BE2C (cell line): ENCODE data around the gene GRM4.

Experiments
- DNase-seq: peaks from one replicate; pipeline ENCODE4 v3.0.0-alpha.2; 2020
- H3K27me3 ChIP-seq: fragments of 250-450 bp; sonication (Bioruptor Pico); 2 replicates; pipeline ENCODE4 v1.5.1; 2020; ENCODE audit warnings: mild to moderate bottlenecking
- H3K36me3 ChIP-seq: fragments of 250-450 bp; sonication (Bioruptor Pico); 2 replicates; pipeline ENCODE4 v1.5.1; 2020; ENCODE audit warnings: mild to moderate bottlenecking
- H3K4me1 ChIP-seq: fragments of 250-450 bp; sonication (Bioruptor Pico); 2 replicates; pipeline ENCODE4 v1.5.1; 2020
- H3K4me3 ChIP-seq: 2 replicates; pipeline ENCODE4 v1.5.1; 2011; ENCODE audit warnings: low read depth, low read length
- H3K9me3 ChIP-seq: fragments of 250-450 bp; sonication (Bioruptor Pico); 2 replicates; pipeline ENCODE4 v1.5.1; 2020
- CTCF ChIP-seq: IDR thresholded peaks from 2 replicates; pipeline ENCODE4 v1.5.1; 2012; ENCODE audit warnings: mild to moderate bottlenecking, low read depth, low read length

GRM4 gene

GRCh38 chr6:34090935-34091334 lies 55.0 kb downstream of the GRM4 start:
- H3K4me3 ChIP-seq, result no peak overlapping the region
- no peaks in the 10 kb centered on the region for H3K9me3 ChIP-seq
- no peak for TF ChIP-seq CTCF
- DNase-seq, result no peak
- H3K36me3 ChIP-seq, result no peaks in the 10 kb centered on the region
- H3K27me3 ChIP-seq, result no peaks in the 10 kb centered on the region
- H3K4me1 ChIP-seq, result no peaks in the 10 kb centered on the region

GRCh38 chr6:34090529-34090928 lies 55.4 kb downstream of the GRM4 start:
- no peaks in the 10 kb centered on the region for H3K36me3 ChIP-seq
- TF ChIP-seq CTCF, result no peak
- no peaks in the 10 kb centered on the region for H3K4me1 ChIP-seq
- no peaks in the 10 kb centered on the region for H3K27me3 ChIP-seq
- no peak for DNase-seq
- no peak overlapping the region for H3K4me3 ChIP-seq
- no peaks in the 10 kb centered on the region for H3K9me3 ChIP-seq

GRCh38 chr6:34086558-34086957 lies 59.3 kb downstream of the GRM4 start:
- TF ChIP-seq CTCF, result no peak
- Histone ChIP-seq H3K27me3 (no peaks in the 10 kb centered on the region), H3K4me3 (no peak overlapping the region), H3K9me3 (no peaks in the 10 kb centered on the region), H3K36me3 (no peaks in the 10 kb centered on the region), H3K4me1 (no peaks in the 10 kb centered on the region)
- DNase-seq, result no peak

- no peak for DNase-seq
- Histone ChIP-seq H3K9me3 (no peaks in the 10 kb centered on the region), H3K36me3 (no peaks in the 10 kb centered on the region), H3K27me3 (no peaks in the 10 kb centered on the region), H3K4me1 (no peaks in the 10 kb centered on the region), H3K4me3 (no peak overlapping the region)
- TF ChIP-seq CTCF, result no peak
Measured at GRCh38 chr6:34085453-34086170, 60.3 kb downstream of the GRM4 start.

GRCh38 chr6:34084591-34085290 lies 61.1 kb downstream of the GRM4 start:
- no peaks in the 10 kb centered on the region for H3K9me3 ChIP-seq
- no peak for DNase-seq
- no peaks in the 10 kb centered on the region for H3K27me3 ChIP-seq
- TF ChIP-seq CTCF, result no peak
- no peak overlapping the region for H3K4me3 ChIP-seq
- H3K36me3 ChIP-seq, result no peaks in the 10 kb centered on the region
- no peaks in the 10 kb centered on the region for H3K4me1 ChIP-seq
